A673 (cell line): Measurements from ENCODE around the gene ABR. TPM values are rescaled to one million over a fixed set of nuclear protein-coding genes. Genes with fewer than 3 reads are reported as not detected.
"Not testable (repeated sequence)": the region's sequence is repeated elsewhere in the genome, so short reads cannot be mapped to it uniquely, and the experiment has no call there.

ENCODE experiments used
- BruUV-seq: library from RNA; stranded (reverse); fragments of 400-500 nt; replicated peaks from 2 replicates; lab custom pipeline; 2021; lab: Mats Ljungman, UMichigan
- CTCF ChIA-PET: fragments of 300-600 bp; sonication (Branson Sonifier 250); formaldehyde crosslinking; loops from one replicate; lab custom pipeline; 2022; ENCODE audit warnings: antibody characterized with exemption; lab: Charles Lee
- POLR2A ChIA-PET: fragments of 300-600 bp; sonication (Branson Sonifier 250); formaldehyde crosslinking; loops from one replicate; lab custom pipeline; 2022; ENCODE audit warnings: antibody characterized with exemption; ENCODE audit not compliant: low non-redundant PET; lab: Charles Lee
- DNase-seq: peaks from one replicate; pipeline ENCODE4 v3.0.0-alpha.2; 2015; ENCODE audit warnings: low spot score
- H3K27ac ChIP-seq: fragments of 200-600 bp; sonication (generic); 2 replicates; pipeline ENCODE4 v1.5.1; 2016; ENCODE audit warnings: mixed run types, low read depth, mild to moderate bottlenecking, mixed read lengths, antibody characterized with exemption, low read length; ENCODE audit not compliant: poor library complexity, severe bottlenecking
- H3K27me3 ChIP-seq: fragments of 200-600 bp; sonication (generic); replicated peaks from 2 replicates; pipeline ENCODE4 v1.6.1; 2017; ENCODE audit warnings: mixed run types, low read depth, mild to moderate bottlenecking, mixed read lengths, antibody characterized with exemption, low read length; ENCODE audit not compliant: insufficient read depth, poor library complexity
- H3K36me3 ChIP-seq: fragments of 200-600 bp; sonication (generic); 2 replicates; pipeline ENCODE4 v1.6.1; 2016; ENCODE audit warnings: mixed run types, mild to moderate bottlenecking, mixed read lengths, antibody characterized with exemption, low read length; ENCODE audit not compliant: insufficient read depth, poor library complexity, severe bottlenecking
- H3K4me1 ChIP-seq: fragments of 200-600 bp; sonication (generic); 2 replicates; pipeline ENCODE4 v1.6.1; 2017; ENCODE audit warnings: mixed run types, mild to moderate bottlenecking, mixed read lengths, antibody characterized with exemption, low read length; ENCODE audit not compliant: insufficient read depth, poor library complexity, severe bottlenecking
- H3K4me3 ChIP-seq: fragments of 200-600 bp; sonication (generic); 2 replicates; pipeline ENCODE4 v1.5.1; 2016; ENCODE audit warnings: low read depth, mixed run types, mild to moderate bottlenecking, mixed read lengths, low read length; ENCODE audit not compliant: poor library complexity, severe bottlenecking
- H3K9me3 ChIP-seq: fragments of 200-600 bp; sonication (generic); 2 replicates; pipeline ENCODE4 v1.6.1; 2016; ENCODE audit warnings: mixed run types, low read depth, mild to moderate bottlenecking, mixed read lengths, antibody characterized with exemption, low read length; ENCODE audit not compliant: poor library complexity, severe bottlenecking
- CTCF ChIP-seq: fragments of 300-800, 200-600 bp; sonication (generic); conservative IDR thresholded peaks from 2 replicates; pipeline ENCODE4 v1.5.1; 2017; ENCODE audit warnings: low read depth, mild to moderate bottlenecking, antibody characterized with exemption, low read length, moderate library complexity, mixed read lengths
- EZH2 ChIP-seq: fragments of 200-600 bp; sonication (generic); IDR thresholded peaks from 2 replicates; pipeline ENCODE4 v1.6.1; 2017; ENCODE audit warnings: borderline replicate concordance, low read depth, mild to moderate bottlenecking, mixed read lengths, antibody characterized with exemption, low read length; ENCODE audit not compliant: poor library complexity, severe bottlenecking
- intact Hi-C: fragments of 100-400 bp; cut with micrococcal nuclease; formaldehyde crosslinking; loops from one replicate; pipeline ENCODE4 v1.10.0; 2022; ENCODE audit not compliant: unreplicated experiment
- total RNA-seq: library from RNA; stranded (reverse); gene quantifications from 2 replicates; pipeline ENCODE4 v1.2.3, GENCODE V29; 2021

The ABR gene
- total RNA-seq, 1 experiment from 2014 or later, result 47.6 TPM

- H3K36me3 ChIP-seq, result no peaks in the 10 kb centered on the region
- H3K9me3 ChIP-seq, result no peaks in the 10 kb centered on the region
- POLR2A ChIA-PET, result no interaction called here
- no peak overlapping the region for H3K4me3 ChIP-seq
- H3K27ac ChIP-seq, result no peak overlapping the region
- peaks cover 17% of the 10 kb centered on the region for H3K4me1 ChIP-seq
- no peak for TF ChIP-seq EZH2
- no peak for TF ChIP-seq CTCF
- DNase-seq, result no peak
- no TSS peak for BruUV-seq
- H3K27me3 ChIP-seq, result no peaks in the 10 kb centered on the region
- intact Hi-C loops, result no loop called here
- CTCF ChIA-PET, result interaction anchor here (1.3 kb wide), 1 partner anchor 17 kb away, joined by 5 read pairs; no protein-coding TSS in a partner anchor
Measured at GRCh38 chr17:1074886-1075605, 104.7 kb downstream of the ABR start.

GRCh38 chr17:1073963-1074625, 105.7 kb downstream of the ABR start:
- H3K27me3 ChIP-seq, CTCF ChIA-PET, H3K4me1 ChIP-seq, H3K4me3 ChIP-seq, H3K27ac ChIP-seq, DNase-seq, H3K9me3 ChIP-seq, intact Hi-C loops, BruUV-seq, POLR2A ChIA-PET, H3K36me3 ChIP-seq: not testable (repeated sequence)

GRCh38 chr17:1073241-1073962, 106.4 kb downstream of the ABR start:
- Histone ChIP-seq H3K4me3 (no peak overlapping the region), H3K4me1 (peaks cover 2% of the 10 kb centered on the region), H3K9me3 (no peaks in the 10 kb centered on the region), H3K36me3 (peaks cover 6% of the 10 kb centered on the region), H3K27ac (no peak overlapping the region), H3K27me3 (no peaks in the 10 kb centered on the region)
- ChIA-PET CTCF (no interaction called here), POLR2A (no interaction called here)
- TF ChIP-seq EZH2 (no peak), CTCF (no peak)
- DNase-seq, result no peak
- BruUV-seq, result no TSS peak
- intact Hi-C loops, result no loop called here
